GM12878 (cell line): Measurements from ENCODE around the gene IRAK3. TPM values are rescaled to one million over a fixed set of nuclear protein-coding genes. Genes with fewer than 3 reads are reported as not detected.
"Not testable (repeated sequence)": the region's sequence is repeated elsewhere in the genome, so short reads cannot be mapped to it uniquely, and the experiment has no call there.

Source experiments
- ATAC-seq: fragments of 200-7000 bp; cut with Tn5 transposase; 3 replicates; pipeline ENCODE4 v1.9.1; 2020; ENCODE audit warnings: mild to moderate bottlenecking, moderate library complexity
- BruUV-seq: library from RNA; stranded (reverse); fragments of 400-500 nt; replicated peaks from 2 replicates; lab custom pipeline; 2021; lab: Mats Ljungman, UMichigan
- CTCF ChIA-PET: fragments of 300-600 bp; sonication (Branson Sonifier 250); formaldehyde crosslinking; extraction: SDS; loops from one replicate; lab custom pipeline; 2021; ENCODE audit warnings: inconsistent platforms; lab: Yijun Ruan, JAX
- POLR2A ChIA-PET: fragments of 350-600 bp; formaldehyde crosslinking; extraction: SDS; loops from one replicate; lab custom pipeline; 2021; ENCODE audit warnings: inconsistent platforms; lab: Charles Lee
- RAD21 ChIA-PET: fragments of 300-600 bp; sonication (Branson Sonifier 250); formaldehyde crosslinking; loops from one replicate; lab custom pipeline; 2023; ENCODE audit warnings: antibody characterized with exemption; ENCODE audit not compliant: unreplicated experiment; lab: Charles Lee
- SMC1A ChIA-PET: fragments of 300-600 bp; sonication (Branson Sonifier 250); formaldehyde crosslinking; loops from one replicate; lab custom pipeline; 2023; ENCODE audit not compliant: unreplicated experiment, uncharacterized antibody; lab: Charles Lee
- DNase-seq: peaks from one replicate; pipeline ENCODE4 v3.0.0-alpha.2; 2011; ENCODE audit warnings: low read depth, low spot score
- FAIRE-seq: peaks from 3 replicates; lab custom pipeline; 2011; peaks lifted over from hg19 to GRCh38; lab: Jason Lieb, UNC
- H2AFZ ChIP-seq: 2 replicates; pipeline ENCODE4 v1.6.0; 2011; ENCODE audit warnings: low read depth, low read length, control low read depth; ENCODE audit not compliant: control insufficient read depth
- H3K27ac ChIP-seq: 2 replicates; pipeline ENCODE4 v1.5.1; 2011; ENCODE audit warnings: control low read depth; ENCODE audit not compliant: control insufficient read depth, insufficient read depth
- H3K27me3 ChIP-seq, 2 experiments: replicated peaks in 1 of 2; 2 replicates each; pipeline versions ENCODE4 v1.6.0 to v1.6.1; 2011; ENCODE audit warnings: low read length in 1 of 2; ENCODE audit not compliant: control insufficient read depth in 2 of 2, insufficient read depth in 2 of 2
- H3K36me3 ChIP-seq, 2 experiments: 2 replicates each; pipeline ENCODE4 v1.5.1; 2011; ENCODE audit warnings: low read length in 1 of 2; ENCODE audit not compliant: control insufficient read depth in 2 of 2, insufficient read depth in 2 of 2
- H3K4me1 ChIP-seq: 2 replicates; pipeline ENCODE4 v1.6.1; 2011; ENCODE audit warnings: mild to moderate bottlenecking, low read length, moderate library complexity, mixed read lengths; ENCODE audit not compliant: control insufficient read depth, insufficient read depth
- H3K4me2 ChIP-seq: 2 replicates; pipeline ENCODE4 v1.6.0; 2011; ENCODE audit warnings: control low read depth; ENCODE audit not compliant: control insufficient read depth, insufficient read depth
- H3K4me3 ChIP-seq: fragments of 200-600 bp; sonication (generic); 2 replicates; pipeline ENCODE4 v1.5.1; 2016
- H3K79me2 ChIP-seq: 2 replicates; pipeline ENCODE4 v1.6.0; 2011; ENCODE audit warnings: low read length; ENCODE audit not compliant: control insufficient read depth, insufficient read depth
- H3K9ac ChIP-seq: 2 replicates; pipeline ENCODE4 v1.8.0; 2011; ENCODE audit warnings: low read length, control low read depth, mixed read lengths; ENCODE audit not compliant: control insufficient read depth, insufficient read depth
- H3K9me3 ChIP-seq: replicated peaks from 3 replicates; pipeline ENCODE4 v1.5.1; 2011; ENCODE audit warnings: mild to moderate bottlenecking, low read length; ENCODE audit not compliant: control insufficient read depth, insufficient read depth
- H4K20me1 ChIP-seq: 2 replicates; pipeline ENCODE4 v1.6.0; 2011; ENCODE audit not compliant: control insufficient read depth, insufficient read depth
- HDAC6 ChIP-seq: fragments of 200-600 bp; sonication (generic); IDR thresholded peaks from one replicate; pipeline ENCODE4 v1.8.0; 2017; ENCODE audit warnings: antibody characterized with exemption; ENCODE audit not compliant: unreplicated experiment
- WGBS: methylation state at CpG from one replicate; pipeline ENCODE4 v1.1.6; 2016; ENCODE audit warnings: low lambda C conversion rate; ENCODE audit not compliant: insufficient replicate concordance, insufficient coverage; ENCODE audit errors: missing lambda C conversion rate; 5-methylcytosine and 5-hydroxymethylcytosine counted together
- in situ Hi-C: fragments of 300-500 bp; cut with MboI; formaldehyde crosslinking; loops from 9 replicates; pipeline ENCODE4 v1.14.3; 2018; ENCODE audit warnings: mixed read lengths
- intact Hi-C: fragments of 100-400 bp; cut with micrococcal nuclease; formaldehyde crosslinking; loops from one replicate; pipeline ENCODE4 v1.14.2; 2022; ENCODE audit not compliant: unreplicated experiment
- polyA plus RNA-seq, 11 experiments: library from polyadenylated mRNA; depleted of rRNA in 4 of 11; unstranded in 6 of 11; stranded (reverse) in 5 of 11; fragments of >200 nt; fragmentation: Nextera tagmentation in 4 of 11; fragmentation: Illumina TruSeq in 1 of 11; extraction: Ambion mirVana in 4 of 11; extraction: Trizol in 1 of 11; gene quantifications; 1 replicate in 1 of 11; 2 replicates in 10 of 11; pipeline versions ENCODE4 v1.2.1 to v1.2.3, GENCODE V29; 2011 to 2016; ENCODE audit warnings: inconsistent platforms in 2 of 11, missing spikeins in 2 of 11, low read depth in 1 of 11
- total RNA-seq, 4 experiments: library from RNA; depleted of rRNA in 3 of 4; stranded (reverse); fragments of >200 nt in 3 of 4; fragmentation: Illumina TruSeq in 1 of 4; extraction: Trizol in 1 of 4; gene quantifications; 2 replicates each; pipeline versions ENCODE4 v1.2.1 to v1.2.3, GENCODE V29; 2013 to 2021
- TF ChIP-seq, protein P1 (sequence below): IDR thresholded peaks from 2 replicates; pipeline ENCODE4 v1.6.1; 2012; ENCODE audit warnings: low read length, inconsistent platforms

IRAK3 gene
- total and polyA plus RNA-seq, 10 of the 15 experiments (the other 5 are each of a cell fraction or from before 2014, with no cell fraction given): 1.4 to 14.1 (median 5.4) TPM

DNA sequence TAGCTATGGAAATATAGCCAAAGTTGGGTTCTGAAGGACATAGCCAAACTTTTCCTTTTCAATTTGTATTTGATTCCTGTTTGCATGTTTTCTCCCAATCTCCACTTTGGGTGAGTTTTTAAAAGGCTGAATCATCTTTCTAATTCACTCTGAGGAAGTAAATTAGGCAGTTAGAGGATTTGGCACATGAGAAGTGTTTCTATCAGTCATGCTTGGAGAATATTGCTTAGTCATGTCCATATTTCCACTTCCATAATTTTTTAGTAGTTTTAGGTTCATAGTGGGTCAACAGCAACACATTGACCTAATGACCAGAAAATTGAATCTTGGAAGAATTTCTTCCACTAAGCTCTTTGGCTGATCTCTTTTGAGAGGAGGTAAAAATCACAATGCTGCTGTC is 21.8 kb downstream of the IRAK3 start:
- SMC1A ChIA-PET: interaction anchor here (0.7 to 1.1 kb wide), 2 partner anchors 13 to 25 kb away, joined by 3 to 5 read pairs; no protein-coding TSS in a partner anchor
- Histone ChIP-seq H3K9ac (no peak overlapping the region), H3K79me2 (no peaks in the 10 kb centered on the region), H3K4me3 (no peak overlapping the region), H3K4me2 (no peak overlapping the region), H3K27ac (no peak overlapping the region), H3K9me3 (no peaks in the 10 kb centered on the region), H4K20me1 (no peaks in the 10 kb centered on the region), H3K4me1 (no peaks in the 10 kb centered on the region)
- intact Hi-C loops (no loop called here), in situ Hi-C loops (no loop called here)
- RAD21 ChIA-PET: no interaction called here
- no peak for DNase-seq
- FAIRE-seq: no peak
- CTCF ChIA-PET: interaction anchor here (1.2 kb wide), 1 partner anchor 14 kb away, joined by 3 read pairs; no protein-coding TSS in a partner anchor
- no peak for ATAC-seq
- no peak for TF ChIP-seq HDAC6
- TF ChIP-seq, protein P1, sequence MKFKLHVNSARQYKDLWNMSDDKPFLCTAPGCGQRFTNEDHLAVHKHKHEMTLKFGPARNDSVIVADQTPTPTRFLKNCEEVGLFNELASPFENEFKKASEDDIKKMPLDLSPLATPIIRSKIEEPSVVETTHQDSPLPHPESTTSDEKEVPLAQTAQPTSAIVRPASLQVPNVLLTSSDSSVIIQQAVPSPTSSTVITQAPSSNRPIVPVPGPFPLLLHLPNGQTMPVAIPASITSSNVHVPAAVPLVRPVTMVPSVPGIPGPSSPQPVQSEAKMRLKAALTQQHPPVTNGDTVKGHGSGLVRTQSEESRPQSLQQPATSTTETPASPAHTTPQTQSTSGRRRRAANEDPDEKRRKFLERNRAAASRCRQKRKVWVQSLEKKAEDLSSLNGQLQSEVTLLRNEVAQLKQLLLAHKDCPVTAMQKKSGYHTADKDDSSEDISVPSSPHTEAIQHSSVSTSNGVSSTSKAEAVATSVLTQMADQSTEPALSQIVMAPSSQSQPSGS: no peak
- TF ChIP-seq, all 136 proteins: peak for 0
- no peak overlapping the region for H2AFZ ChIP-seq
- H3K27me3 ChIP-seq: no peaks in the 10 kb centered on the region
- H3K36me3 ChIP-seq: 0 out of 4 replicates have a peak, but pooled peaks cover 0 to 2% of the 10 kb centered on the region in 2 experiments
- no TSS peak for BruUV-seq
- POLR2A ChIA-PET: no interaction called here

DNA sequence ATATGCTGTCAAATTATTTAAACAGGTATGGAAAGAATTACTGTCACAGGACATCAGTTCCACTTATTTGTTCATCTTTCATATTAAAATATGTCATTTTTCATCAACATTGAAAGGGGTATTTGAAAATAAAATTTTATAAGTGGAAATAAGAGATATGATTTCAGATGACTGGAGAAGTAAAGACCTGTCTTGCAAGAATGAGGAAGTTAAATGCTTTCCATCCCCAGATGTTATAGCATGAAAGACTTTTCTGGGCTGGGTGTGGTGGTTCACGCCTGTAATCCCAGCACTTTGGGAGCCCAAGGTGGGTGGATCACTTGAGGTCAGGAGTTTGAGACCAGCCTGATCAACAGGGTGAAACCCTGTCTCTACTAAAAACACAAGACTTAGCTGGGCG is 22.6 kb downstream of the IRAK3 start:
- H4K20me1 ChIP-seq, DNase-seq, in situ Hi-C loops, ATAC-seq, H3K36me3 ChIP-seq, intact Hi-C loops, H3K4me1 ChIP-seq, FAIRE-seq, BruUV-seq, H3K27me3 ChIP-seq, H3K9ac ChIP-seq, H3K27ac ChIP-seq, H2AFZ ChIP-seq, H3K79me2 ChIP-seq, H3K9me3 ChIP-seq, H3K4me3 ChIP-seq, H3K4me2 ChIP-seq, RAD21 ChIA-PET: not testable (repeated sequence)
- ChIA-PET SMC1A (interaction anchor here (1.1 kb wide), 1 partner anchor 14 kb away, joined by 5 read pairs; no protein-coding TSS in a partner anchor), POLR2A (interaction anchor here (1.2 kb wide), 1 partner anchor 43 kb away, joined by 5 read pairs; no protein-coding TSS in a partner anchor), CTCF (interaction anchor here (1.2 kb wide), 1 partner anchor 15 kb away, joined by 3 read pairs; no protein-coding TSS in a partner anchor)
- WGBS: 39% methylated on average over 2 of the region's 2 CpGs

DNA sequence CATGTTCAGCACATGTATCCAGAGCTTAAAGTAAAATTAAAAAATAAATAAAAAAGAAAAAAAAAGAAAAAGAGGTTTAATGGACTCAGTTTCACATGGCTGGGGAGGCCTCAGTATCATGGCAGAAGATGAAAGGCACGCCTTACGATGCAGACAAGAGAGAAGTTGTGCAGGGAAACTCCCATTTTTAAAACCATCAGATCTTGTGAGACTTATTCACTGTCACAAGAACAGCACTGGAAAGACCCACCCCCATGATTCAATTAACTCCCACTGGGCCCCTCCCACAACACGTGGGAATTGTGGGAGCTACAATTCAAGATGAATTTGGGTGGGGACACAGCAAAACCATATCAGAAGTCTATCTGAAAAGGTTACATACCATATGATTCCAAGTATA is 24.0 kb downstream of the IRAK3 start:
- H3K27me3 ChIP-seq, BruUV-seq, H3K9ac ChIP-seq, RAD21 ChIA-PET, H4K20me1 ChIP-seq, H3K4me1 ChIP-seq, H3K79me2 ChIP-seq, H3K4me2 ChIP-seq, DNase-seq, H3K27ac ChIP-seq, H3K36me3 ChIP-seq, ATAC-seq, H2AFZ ChIP-seq, FAIRE-seq, intact Hi-C loops, H3K4me3 ChIP-seq, H3K9me3 ChIP-seq, in situ Hi-C loops: not testable (repeated sequence)
- CTCF ChIA-PET: interaction anchor here (0.6 to 1.0 kb wide), 2 partner anchors 11 to 21 kb away, joined by 3 read pairs; no protein-coding TSS in a partner anchor
- SMC1A ChIA-PET: interaction anchor here (0.7 to 3.7 kb wide), 3 partner anchors 10 to 25 kb away, joined by 3 to 15 read pairs (median 12); no protein-coding TSS in a partner anchor
- POLR2A ChIA-PET: interaction anchor here (1.2 kb wide), 1 partner anchor 44 kb away, joined by 5 read pairs; no protein-coding TSS in a partner anchor
- 2% methylated on average over 3 of the region's 3 CpGs for WGBS
